ENCODE measurements around the gene BSPRY. TPM values are rescaled to one million over a fixed set of nuclear protein-coding genes. Genes with fewer than 3 reads are reported as not detected.

Gene BSPRY
- total RNA-seq, 1 donor from 2014 or later: 0.58 TPM

DNA sequence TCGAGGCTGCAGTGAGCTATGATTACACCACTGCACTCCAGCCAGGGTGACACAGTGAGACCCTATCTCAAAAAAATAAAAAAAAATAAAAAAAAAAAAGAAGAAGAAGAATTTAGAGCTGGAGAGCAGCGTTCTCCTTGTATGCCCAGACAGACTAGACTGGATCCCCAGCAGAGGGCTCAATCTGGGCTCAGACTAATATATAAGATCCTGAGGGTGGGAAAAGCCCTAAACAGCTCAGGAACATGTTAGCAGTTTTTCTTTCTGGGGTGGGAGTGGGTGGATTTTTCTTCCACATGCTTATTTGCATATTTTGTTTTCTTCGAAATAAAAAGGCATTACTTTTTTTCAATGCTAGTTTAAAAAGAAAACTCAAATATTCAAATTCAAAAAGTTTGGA lies 904 bp upstream of the BSPRY start:
- Histone ChIP-seq H3K27me3 (peaks cover 73% of the 10 kb centered on the region), H3K4me2 (no peak overlapping the region), H3K4me1 (peaks cover 7% of the 10 kb centered on the region), H2AFZ (replicated peaks) (no peak overlapping the region), H3K36me3 (no peaks in the 10 kb centered on the region), H3K27ac (no peak overlapping the region), H4K20me1 (ENCODE audit: low read depth) (peaks cover 5% of the 10 kb centered on the region), H3K9me3 (ENCODE audit: low read depth) (no peaks in the 10 kb centered on the region), H3F3A (ENCODE audit: low read depth) (no peaks in the 10 kb centered on the region), H3K4me3 (no peak overlapping the region), H3K79me2 (ENCODE audit: low read depth) (no peaks in the 10 kb centered on the region), H3K9ac (no peak overlapping the region)
- H3K36me3 Mint-ChIP-seq: no peaks in the 10 kb centered on the region
- no peak overlapping the region for H3K27ac Mint-ChIP-seq
- H3K4me3 Mint-ChIP-seq: no peak overlapping the region
- DNase-seq (ENCODE audit: low spot score): no peak
- peaks cover 56% of the 10 kb centered on the region for H3K27me3 Mint-ChIP-seq (ENCODE audit: insufficient read depth, low read depth)
- peaks cover 11% of the 10 kb centered on the region for H3K4me1 Mint-ChIP-seq
- no peaks in the 10 kb centered on the region for H3K9me3 Mint-ChIP-seq
- no peak for TF ChIP-seq EZH2phosphoT487 (IDR thresholded peaks at IDR 0.05)
- TF ChIP-seq, protein P1, sequence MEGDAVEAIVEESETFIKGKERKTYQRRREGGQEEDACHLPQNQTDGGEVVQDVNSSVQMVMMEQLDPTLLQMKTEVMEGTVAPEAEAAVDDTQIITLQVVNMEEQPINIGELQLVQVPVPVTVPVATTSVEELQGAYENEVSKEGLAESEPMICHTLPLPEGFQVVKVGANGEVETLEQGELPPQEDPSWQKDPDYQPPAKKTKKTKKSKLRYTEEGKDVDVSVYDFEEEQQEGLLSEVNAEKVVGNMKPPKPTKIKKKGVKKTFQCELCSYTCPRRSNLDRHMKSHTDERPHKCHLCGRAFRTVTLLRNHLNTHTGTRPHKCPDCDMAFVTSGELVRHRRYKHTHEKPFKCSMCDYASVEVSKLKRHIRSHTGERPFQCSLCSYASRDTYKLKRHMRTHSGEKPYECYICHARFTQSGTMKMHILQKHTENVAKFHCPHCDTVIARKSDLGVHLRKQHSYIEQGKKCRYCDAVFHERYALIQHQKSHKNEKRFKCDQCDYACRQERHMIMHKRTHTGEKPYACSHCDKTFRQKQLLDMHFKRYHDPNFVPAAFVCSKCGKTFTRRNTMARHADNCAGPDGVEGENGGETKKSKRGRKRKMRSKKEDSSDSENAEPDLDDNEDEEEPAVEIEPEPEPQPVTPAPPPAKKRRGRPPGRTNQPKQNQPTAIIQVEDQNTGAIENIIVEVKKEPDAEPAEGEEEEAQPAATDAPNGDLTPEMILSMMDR (IDR thresholded peaks at IDR 0.05): no peak
- no peak for TF ChIP-seq EZH2 (IDR thresholded peaks at IDR 0.05)

DNA sequence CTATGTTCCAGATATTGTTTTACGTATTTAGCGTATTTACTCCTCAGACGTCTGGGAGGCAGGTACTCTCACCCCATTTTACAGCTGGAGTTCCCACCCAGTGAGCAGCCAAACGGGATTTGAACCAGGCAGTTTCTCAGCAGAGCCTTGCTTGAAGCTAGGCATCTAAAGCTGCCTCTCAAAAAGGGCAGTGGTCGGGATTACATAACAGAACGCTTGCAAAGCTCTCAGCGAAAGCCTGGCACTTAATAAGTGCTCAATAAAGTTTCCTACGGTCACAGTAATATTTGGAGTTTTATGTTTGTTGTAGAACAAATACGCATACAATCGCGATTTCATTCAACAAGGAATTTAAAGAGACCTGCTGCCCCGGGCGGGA lies 286 bp upstream of the BSPRY start:
- Histone ChIP-seq H3K27ac (no peak overlapping the region), H4K20me1 (ENCODE audit: low read depth) (peaks cover 5% of the 10 kb centered on the region), H3K4me2 (peak overlapping the region; percentile 82), H2AFZ (replicated peaks) (no peak overlapping the region), H3K9ac (no peak overlapping the region), H3K4me1 (peaks cover 7% of the 10 kb centered on the region), H3K27me3 (peaks cover 73% of the 10 kb centered on the region), H3K79me2 (ENCODE audit: low read depth) (no peaks in the 10 kb centered on the region), H3K36me3 (no peaks in the 10 kb centered on the region), H3K9me3 (ENCODE audit: low read depth) (no peaks in the 10 kb centered on the region), H3K4me3 (peak overlapping the region; percentile 54), H3F3A (ENCODE audit: low read depth) (no peaks in the 10 kb centered on the region)
- Mint-ChIP-seq H3K9me3 (no peaks in the 10 kb centered on the region), H3K4me1 (peaks cover 8% of the 10 kb centered on the region), H3K4me3 (peak overlapping the region; percentile 78), H3K36me3 (no peaks in the 10 kb centered on the region), H3K27me3 (ENCODE audit: insufficient read depth, low read depth) (peaks cover 58% of the 10 kb centered on the region), H3K27ac (no peak overlapping the region)
- peak; percentile 73 for TF ChIP-seq EZH2phosphoT487 (IDR thresholded peaks at IDR 0.05)
- TF ChIP-seq, protein P1 (IDR thresholded peaks at IDR 0.05): no peak
- TF ChIP-seq EZH2 (IDR thresholded peaks at IDR 0.05): peak; percentile 59
- peak; percentile 33 for DNase-seq (ENCODE audit: low spot score)

DNA sequence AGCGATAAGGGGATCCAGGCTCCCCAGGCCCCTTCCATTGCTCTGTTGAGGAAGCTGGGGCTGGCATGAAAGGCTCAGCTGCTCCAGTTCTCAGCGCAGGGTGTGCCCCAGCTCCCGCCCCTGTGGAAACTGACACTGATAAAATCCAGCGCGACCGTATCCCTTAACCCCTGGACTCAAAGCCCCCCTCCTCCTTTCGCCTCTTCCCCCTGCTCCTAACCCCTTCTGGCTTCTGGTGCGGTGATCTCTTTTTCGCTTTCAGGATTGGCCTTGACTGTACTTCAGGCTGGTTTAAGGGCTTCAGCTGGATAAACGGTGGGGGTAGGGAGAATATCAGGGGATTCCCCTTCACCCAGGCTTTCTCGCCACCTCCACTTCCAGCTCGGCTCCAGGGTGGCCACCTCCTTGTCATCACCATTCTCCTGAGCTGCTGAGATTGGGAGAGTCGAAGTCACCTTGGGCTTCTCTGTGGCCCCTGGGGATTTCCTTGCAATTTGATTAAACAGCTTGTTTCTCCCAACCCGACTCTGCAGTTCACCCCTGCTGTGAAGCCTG lies 843 bp downstream of the BSPRY start:
- H3K4me3 ChIP-seq: peak overlapping the region; percentile 54
- H3K9ac ChIP-seq: no peak overlapping the region
- Mint-ChIP-seq H3K27me3 (ENCODE audit: insufficient read depth, low read depth) (peaks cover 60% of the 10 kb centered on the region), H3K36me3 (no peaks in the 10 kb centered on the region), H3K9me3 (no peaks in the 10 kb centered on the region), H3K4me1 (peaks cover 8% of the 10 kb centered on the region), H3K4me3 (peak overlapping the region; percentile 80), H3K27ac (no peak overlapping the region)
- peak overlapping the region; percentile 82 for H3K4me2 ChIP-seq
- no peaks in the 10 kb centered on the region for H3F3A ChIP-seq (ENCODE audit: low read depth)
- peaks cover 5% of the 10 kb centered on the region for H4K20me1 ChIP-seq (ENCODE audit: low read depth)
- TF ChIP-seq, protein P1 (IDR thresholded peaks at IDR 0.05): no peak
- TF ChIP-seq EZH2 (IDR thresholded peaks at IDR 0.05) (peak; percentile 45), EZH2phosphoT487 (IDR thresholded peaks at IDR 0.05) (peak; percentile 13)
- no peaks in the 10 kb centered on the region for H3K36me3 ChIP-seq
- H3K79me2 ChIP-seq (ENCODE audit: low read depth): no peaks in the 10 kb centered on the region
- H3K27ac ChIP-seq: no peak overlapping the region
- peaks cover 69% of the 10 kb centered on the region for H3K27me3 ChIP-seq
- H3K9me3 ChIP-seq (ENCODE audit: low read depth): no peaks in the 10 kb centered on the region
- peaks cover 7% of the 10 kb centered on the region for H3K4me1 ChIP-seq
- no peak overlapping the region for H2AFZ ChIP-seq (replicated peaks)
- DNase-seq (ENCODE audit: low spot score): peak; percentile 16

All from neural progenitor cell (in vitro differentiated cells).